MCF 10A (cell line): Measurements from ENCODE around the gene ADH1C. TPM values are rescaled to one million over a fixed set of nuclear protein-coding genes. Genes with fewer than 3 reads are reported as not detected.
A peak's percentile ranks its signal among the peaks of the same experiment; 100 is the strongest.

Experiments used
- Bru-seq: library from RNA; stranded (reverse); fragments of 400-500 nt; gene quantifications from one replicate; lab custom pipeline; 2021; lab: Mats Ljungman, UMichigan
- BruChase-seq, 2 experiments: library from RNA; stranded (reverse); fragments of 400-500 nt; gene quantifications; one replicate each; lab custom pipeline; 2021; lab: Mats Ljungman, UMichigan
- BruUV-seq: library from RNA; stranded (reverse); fragments of 400-500 nt; replicated peaks from 2 replicates; lab custom pipeline; 2021; lab: Mats Ljungman, UMichigan
- CTCF ChIA-PET: fragments of 300-600 bp; sonication (Branson Sonifier 250); formaldehyde crosslinking; extraction: SDS; loops from one replicate; lab custom pipeline; 2021; ENCODE audit warnings: antibody characterized with exemption, inconsistent platforms; lab: Yijun Ruan, JAX
- POLR2A ChIA-PET: fragments of 300-600, 350-650 bp; sonication (Branson Sonifier 250); formaldehyde crosslinking; extraction: SDS; loops from one replicate; lab custom pipeline; 2020; ENCODE audit warnings: antibody characterized with exemption, inconsistent platforms; lab: Yijun Ruan, JAX
- DNase-seq: peaks from one replicate; pipeline ENCODE4 v3.0.0-alpha.2; 2018; ENCODE audit not compliant: unreplicated experiment
- H3K27ac Mint-ChIP-seq: one replicate; pipeline ENCODE4 v1.8.0; 2022; ENCODE audit warnings: mild to moderate bottlenecking, low read depth, mixed read lengths; ENCODE audit not compliant: unreplicated experiment
- H3K27me3 Mint-ChIP-seq: one replicate; pipeline ENCODE4 v1.8.0; 2022; ENCODE audit warnings: mixed read lengths; ENCODE audit not compliant: insufficient read depth, unreplicated experiment
- H3K36me3 Mint-ChIP-seq: one replicate; pipeline ENCODE4 v1.8.0; 2022; ENCODE audit warnings: mild to moderate bottlenecking, moderate library complexity, mixed read lengths; ENCODE audit not compliant: insufficient read depth, unreplicated experiment
- H3K4me1 Mint-ChIP-seq: one replicate; pipeline ENCODE4 v1.8.0; 2022; ENCODE audit warnings: mixed read lengths; ENCODE audit not compliant: insufficient read depth, unreplicated experiment
- H3K4me3 Mint-ChIP-seq: one replicate; pipeline ENCODE4 v1.8.0; 2022; ENCODE audit warnings: mild to moderate bottlenecking, moderate library complexity, mixed read lengths; ENCODE audit not compliant: unreplicated experiment
- H3K9me3 Mint-ChIP-seq: one replicate; pipeline ENCODE4 v1.8.0; 2022; ENCODE audit warnings: mixed read lengths; ENCODE audit not compliant: unreplicated experiment
- CTCF ChIP-seq: fragments of 200-600 bp; IDR thresholded peaks from one replicate; pipeline ENCODE4 v1.8.0; 2022; ENCODE audit warnings: antibody characterized with exemption, mild to moderate bottlenecking; ENCODE audit not compliant: unreplicated experiment
- intact Hi-C: fragments of 100-400 bp; cut with micrococcal nuclease; formaldehyde crosslinking; loops from 2 replicates; pipeline ENCODE4 v1.14.1; 2022
- long read RNA-seq: library from polyadenylated mRNA; stranded (forward); transcript quantifications from one replicate; pipeline ENCODE4 v2.0.0, GENCODE V29; 2022
- total RNA-seq: library from RNA; stranded (reverse); gene quantifications from 2 replicates; pipeline ENCODE4 v1.2.3, GENCODE V29; 2022

ADH1C gene
- total RNA-seq (not detected in 2 replicates), Bru-seq, nascent RNA (not detected), BruChase-seq, experiment 1, labeled RNA remaining after a 6-hour chase (percentile 14 among the genes with signal in this experiment), BruChase-seq, experiment 2, labeled RNA remaining after a 2-hour chase (not detected)
- long read RNA-seq, result 0 reads

GRCh38 chr4:99352602-99353537 lies at the start of gene ADH1C:
ADH1C (minus strand) TSS chr4:99352746; CDS start chr4:99352675, 71 bp downstream.
- H3K27ac Mint-ChIP-seq, result no peak within 1 kb of the TSS
- no TSS peak for BruUV-seq
- DNase-seq, result no peak
- no peak within 1 kb of the TSS for H3K4me3 Mint-ChIP-seq
- ChIA-PET CTCF (interaction anchor here (0.6 to 0.7 kb wide), 2 partner anchors 105 to 1771 kb away, joined by 3 read pairs; no protein-coding TSS in a partner anchor), POLR2A (no interaction called here)
- intact Hi-C loops, result no loop called here
- peaks cover 9% of the 10 kb centered on the region for H3K9me3 Mint-ChIP-seq
- no peaks in the 10 kb centered on the region for H3K27me3 Mint-ChIP-seq
- H3K4me1 Mint-ChIP-seq, result no peaks in the 10 kb centered on the region
- no peak for TF ChIP-seq CTCF
- H3K36me3 Mint-ChIP-seq, result no peaks in the 10 kb centered on the region

- no peak overlapping the region for H3K27ac Mint-ChIP-seq
- intact Hi-C loops, result loop anchor here (10.0 kb wide), 1 partner anchor 466 kb away; no protein-coding TSS in a partner anchor
- CTCF ChIA-PET, result interaction anchor here (0.7 to 6.5 kb wide), 2 partner anchors 197 to 234 kb away, joined by 4 to 75 read pairs; no protein-coding TSS in a partner anchor
- DNase-seq, result no peak
- POLR2A ChIA-PET, result no interaction called here
- TF ChIP-seq CTCF, result no peak
- BruUV-seq, result no TSS peak
- H3K4me1 Mint-ChIP-seq, result peaks cover 16% of the 10 kb centered on the region
- no peaks in the 10 kb centered on the region for H3K36me3 Mint-ChIP-seq
- H3K4me3 Mint-ChIP-seq, result no peak overlapping the region
- H3K9me3 Mint-ChIP-seq, result no peaks in the 10 kb centered on the region
- no peaks in the 10 kb centered on the region for H3K27me3 Mint-ChIP-seq
Observed at GRCh38 chr4:99400831-99401230, 48.3 kb upstream of the ADH1C start.

GRCh38 chr4:99399017-99399416 lies 46.5 kb upstream of the ADH1C start:
- Mint-ChIP-seq H3K27me3 (no peaks in the 10 kb centered on the region), H3K4me3 (no peak overlapping the region), H3K9me3 (no peaks in the 10 kb centered on the region), H3K36me3 (no peaks in the 10 kb centered on the region), H3K27ac (no peak overlapping the region), H3K4me1 (peaks cover 7% of the 10 kb centered on the region)
- no TSS peak for BruUV-seq
- TF ChIP-seq CTCF, result no peak
- intact Hi-C loops, result no loop called here
- ChIA-PET POLR2A (interaction anchor here (1.0 kb wide), 1 partner anchor 310 kb away, joined by 4 read pairs; the partner anchor contains the start of gene ADH5), CTCF (interaction anchor here (1.0 kb wide), 1 partner anchor 197 kb away, joined by 3 read pairs; no protein-coding TSS in a partner anchor)
- no peak for DNase-seq
